Activated T-cell treated with anti-CD3 and anti-CD28 coated beads for 4 hours (primary cell): ENCODE results near the gene AQP12B.
"Not testable (repeated sequence)": the region's sequence is repeated elsewhere in the genome, so short reads cannot be mapped to it uniquely, and the experiment has no call there.

Experiments used
- DNase-seq: peaks from one replicate; pipeline ENCODE4 v3.0.0-alpha.2; 2020

Gene AQP12B, protein sequence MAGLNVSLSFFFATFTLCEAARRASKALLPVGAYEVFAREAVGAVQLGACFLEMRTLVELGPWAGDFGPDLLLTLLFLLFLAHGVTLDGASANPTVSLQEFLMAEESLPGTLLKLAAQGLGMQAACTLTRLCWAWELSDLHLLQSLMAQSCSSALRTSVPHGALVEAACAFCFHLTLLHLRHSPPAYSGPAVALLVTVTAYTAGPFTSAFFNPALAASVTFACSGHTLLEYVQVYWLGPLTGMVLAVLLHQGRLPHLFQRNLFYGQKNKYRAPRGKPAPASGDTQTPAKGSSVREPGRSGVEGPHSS

DNA sequence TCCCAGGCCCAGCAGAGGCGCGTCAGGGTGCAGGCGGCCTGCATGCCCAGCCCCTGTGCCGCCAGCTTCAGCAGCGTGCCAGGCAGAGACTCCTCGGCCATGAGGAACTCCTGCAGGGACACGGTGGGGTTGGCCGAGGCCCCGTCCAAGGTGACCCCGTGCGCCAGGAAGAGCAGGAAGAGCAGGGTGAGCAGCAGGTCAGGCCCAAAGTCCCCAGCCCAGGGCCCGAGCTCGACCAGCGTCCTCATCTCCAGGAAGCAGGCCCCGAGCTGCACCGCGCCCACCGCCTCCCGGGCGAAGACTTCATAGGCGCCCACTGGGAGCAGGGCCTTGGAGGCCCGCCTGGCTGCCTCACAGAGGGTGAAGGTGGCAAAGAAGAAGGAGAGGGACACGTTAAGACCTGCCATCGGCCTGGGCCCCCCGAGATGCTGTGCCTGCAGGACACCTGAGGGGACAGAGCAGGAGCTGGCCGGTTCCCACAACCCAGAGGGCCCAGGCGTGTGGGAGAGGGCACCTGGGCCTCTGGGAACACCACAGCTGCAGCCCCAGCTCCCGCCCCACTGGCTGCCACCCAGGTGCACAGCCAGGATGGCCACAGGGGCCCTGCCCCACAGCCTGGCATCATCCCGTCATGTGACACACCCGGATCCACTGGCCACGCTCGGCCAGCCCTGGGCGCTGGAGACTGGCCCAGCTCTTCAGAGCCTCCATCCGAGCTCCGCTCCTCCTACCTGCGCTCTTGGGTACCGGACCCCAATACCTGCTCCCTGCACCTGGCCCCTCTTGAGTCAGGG, at the start of gene AQP12B:
AQP12B (minus strand) TSS at position 455 of the 794 bp plus-strand sequence; CDS start at position 407, 48 bp downstream.
- DNase-seq: not testable (repeated sequence)

DNA sequence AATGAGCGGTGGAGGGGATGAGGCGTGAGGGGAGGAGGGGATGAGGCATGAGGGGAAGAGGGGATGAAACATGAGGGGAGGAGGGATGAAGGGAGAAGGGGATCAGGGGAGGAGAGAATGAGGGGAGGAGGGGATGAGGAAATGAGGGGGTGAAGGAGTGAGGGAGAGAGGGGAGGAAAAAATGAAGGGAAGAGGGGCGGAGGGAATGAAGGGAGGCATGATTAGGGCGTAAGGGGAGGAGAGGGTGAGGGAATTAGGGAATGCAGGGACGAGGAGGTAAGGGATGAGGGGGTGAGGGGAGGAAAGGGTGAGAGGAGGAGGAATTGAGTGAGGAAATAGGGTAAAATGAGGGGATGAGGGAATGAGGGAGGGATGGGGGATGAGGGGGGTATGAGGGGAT, 49.5 kb upstream of the AQP12B start:
- no peak for DNase-seq

DNA sequence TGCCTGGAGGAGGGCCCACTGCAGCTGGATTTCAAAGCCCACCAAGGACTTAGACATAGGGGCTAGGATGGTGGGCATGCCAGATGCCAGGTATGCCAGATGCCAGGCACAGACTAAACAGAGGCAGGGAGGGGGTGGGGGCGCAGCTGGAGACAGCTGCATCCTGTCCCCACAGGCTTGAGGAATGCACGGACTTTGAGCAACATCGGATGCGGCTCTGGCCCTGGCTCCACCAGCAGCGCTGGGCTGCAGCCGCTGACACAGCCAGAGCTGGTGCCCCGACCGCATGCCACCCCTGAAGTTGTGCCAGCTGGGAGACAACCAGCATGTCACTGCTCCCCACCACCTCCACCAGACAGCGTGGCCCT, 48.5 kb upstream of the AQP12B start:
- no peak for DNase-seq

DNA sequence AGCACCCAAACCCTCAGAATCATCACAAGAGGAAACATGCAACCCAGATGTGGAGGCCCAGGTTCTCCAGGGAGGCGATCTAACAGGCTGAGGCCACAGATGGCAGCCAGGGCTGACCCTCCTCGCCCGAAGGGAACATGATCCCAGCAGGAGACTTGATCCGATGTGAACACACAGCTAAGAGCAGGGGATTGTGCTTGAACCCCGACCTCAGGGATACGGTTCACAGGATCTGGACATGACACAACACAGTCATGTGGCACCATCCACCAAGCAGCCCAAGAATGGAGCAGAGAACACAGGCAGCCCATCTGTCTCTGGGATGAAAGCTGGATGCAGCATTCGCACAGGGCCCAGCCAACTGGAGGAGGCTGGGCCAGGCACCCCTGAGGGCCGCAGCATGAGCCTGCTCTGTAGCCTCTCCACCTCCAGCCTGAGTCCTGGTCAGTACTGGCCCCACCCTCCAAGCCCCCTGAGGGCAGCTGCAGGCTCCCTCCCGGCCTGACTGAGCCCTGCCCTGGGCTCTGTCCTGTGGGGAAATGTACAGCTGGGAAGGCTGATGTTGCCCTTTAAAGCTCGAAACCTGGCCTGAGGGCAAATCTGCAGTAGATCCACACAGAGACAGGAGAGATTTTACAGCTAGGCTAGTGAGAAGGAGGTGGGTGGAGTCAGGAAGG, 48.0 kb upstream of the AQP12B start:
- no peak for DNase-seq

DNA sequence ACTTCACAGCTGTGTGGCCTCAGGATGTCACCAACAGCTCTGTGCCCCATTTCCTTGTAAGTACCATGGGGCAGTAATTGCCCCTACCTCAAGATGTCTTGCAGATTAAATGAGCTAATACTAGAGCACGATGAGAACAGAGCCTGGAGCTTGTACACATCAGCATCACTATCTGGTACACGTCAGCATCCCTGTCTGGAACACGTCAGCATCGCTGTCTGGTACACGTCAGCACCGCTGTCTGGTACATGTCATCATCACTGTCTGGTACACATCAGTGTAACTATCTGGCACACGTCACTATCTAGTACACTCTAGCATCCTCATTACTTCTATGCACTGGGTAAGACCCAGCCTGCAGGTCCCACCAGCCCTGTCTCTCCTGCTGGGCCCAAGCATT, 46.1 kb upstream of the AQP12B start:
- DNase-seq: no peak

DNA sequence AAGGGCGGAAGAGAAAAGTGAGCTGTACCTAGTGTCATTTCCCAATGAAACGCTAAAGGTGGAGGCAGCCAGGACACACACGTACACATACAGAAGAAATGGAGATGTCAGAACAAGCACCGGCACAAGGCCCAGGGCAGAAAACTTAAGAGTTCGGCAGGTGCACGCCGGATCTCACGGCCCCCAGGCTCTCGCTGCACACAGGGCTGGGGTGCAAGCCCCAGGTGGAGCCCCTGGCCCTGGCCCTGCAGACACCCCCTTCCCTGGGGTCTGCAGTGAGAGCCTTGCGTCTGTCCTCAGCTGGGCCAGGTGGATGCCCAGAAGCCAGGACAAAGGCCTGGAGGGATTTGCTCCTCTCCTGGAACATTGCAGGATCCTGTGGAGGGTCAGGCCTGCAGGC, 45.7 kb upstream of the AQP12B start:
- DNase-seq: no peak

DNA sequence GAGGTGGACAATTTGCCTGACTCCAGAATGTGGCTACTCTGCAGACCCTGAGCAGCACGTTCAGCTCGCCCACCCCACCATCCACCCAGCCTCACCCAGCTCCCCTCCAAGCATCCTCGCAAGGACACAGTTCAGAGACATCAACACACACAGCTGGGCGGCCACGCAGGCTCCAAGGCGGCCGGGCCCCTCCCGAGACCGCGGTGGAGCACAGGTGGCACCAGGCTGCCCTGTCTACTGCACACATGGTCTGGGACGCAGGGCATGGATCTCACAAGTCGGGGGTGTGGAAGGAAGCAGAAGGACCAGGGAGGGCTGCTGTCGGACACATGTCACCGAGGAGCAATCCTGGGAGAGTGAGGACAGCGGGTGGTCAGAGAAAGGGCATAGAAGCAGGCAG, 45.2 kb upstream of the AQP12B start:
- DNase-seq: no peak

DNA sequence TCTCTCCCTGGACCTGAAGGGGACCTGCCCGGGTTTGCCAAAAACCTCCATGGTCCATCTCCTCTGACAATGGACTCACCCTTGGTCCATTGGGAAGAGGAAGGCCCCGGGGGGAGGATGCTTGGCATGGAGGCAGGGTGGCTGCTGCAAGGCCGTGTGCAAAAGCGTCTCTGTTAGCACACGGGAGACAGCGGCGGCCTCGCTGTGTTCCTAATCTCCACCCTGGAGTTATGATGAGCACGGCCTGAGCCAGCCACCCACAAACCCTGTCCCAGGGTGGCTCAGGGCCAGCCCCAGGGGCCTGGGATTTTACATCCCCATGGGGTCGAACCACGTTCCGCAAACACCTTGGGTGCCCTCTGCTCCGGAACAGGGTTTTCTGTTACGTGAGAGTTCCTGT, 44.8 kb upstream of the AQP12B start:
- no peak for DNase-seq

DNA sequence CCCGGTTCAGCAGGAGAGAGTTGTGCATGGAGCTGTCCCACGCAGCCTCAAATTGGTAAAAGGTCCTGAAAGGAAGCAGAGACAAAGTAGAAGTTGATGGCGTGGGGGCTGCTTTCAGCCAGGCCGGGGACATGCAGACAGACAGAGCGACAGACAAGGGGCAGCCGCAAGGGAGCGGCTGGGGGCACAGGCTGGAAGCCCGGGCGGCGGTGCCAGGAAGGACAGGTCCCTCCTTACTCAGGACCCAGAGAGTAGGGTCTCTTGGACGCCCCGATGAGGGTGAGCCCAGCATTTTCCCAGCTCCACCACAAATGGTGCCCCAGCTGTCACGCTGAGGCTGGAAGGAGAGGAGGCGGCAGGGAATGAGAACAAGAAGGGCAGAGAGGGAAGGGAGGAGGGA, 44.2 kb upstream of the AQP12B start:
- DNase-seq: no peak

DNA sequence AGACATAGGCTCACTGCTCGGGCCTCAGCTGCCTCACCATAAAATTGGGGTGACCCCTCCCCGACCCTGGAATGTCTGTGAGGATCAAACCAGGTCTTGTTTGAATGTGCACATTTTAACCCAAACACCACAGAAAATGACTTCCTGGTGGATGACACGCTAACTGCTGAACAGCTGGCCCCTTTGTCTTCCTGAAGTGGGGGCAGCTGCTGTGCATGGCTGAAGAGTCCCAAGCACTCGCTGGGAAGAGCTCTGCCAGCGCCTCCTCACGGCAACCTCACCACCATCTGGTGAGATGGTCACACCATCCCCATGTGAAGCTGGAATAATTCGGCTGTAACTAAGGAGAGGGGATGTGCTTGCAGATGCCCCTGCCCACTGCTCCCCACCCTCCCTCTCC, 43.0 kb upstream of the AQP12B start:
- DNase-seq: no peak

DNA sequence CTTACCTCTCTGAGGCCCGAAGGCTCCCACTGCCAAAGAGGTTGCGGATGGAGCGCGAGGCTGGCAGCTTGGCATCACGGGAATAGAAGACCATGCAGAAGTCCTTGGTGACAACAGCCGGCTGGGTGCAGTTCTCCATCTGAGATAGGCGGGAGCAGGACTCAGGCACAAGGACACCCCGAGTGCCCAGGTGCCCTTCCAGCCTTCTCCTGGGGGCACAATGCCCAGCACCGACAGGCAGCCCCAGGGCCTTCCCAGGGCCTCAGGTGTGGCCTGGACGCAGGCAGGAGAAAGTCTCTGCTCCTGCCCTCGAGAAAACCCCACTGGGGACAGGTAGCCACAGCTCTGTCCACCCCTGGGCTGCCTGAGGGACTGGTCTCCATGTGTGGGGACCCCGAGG, 42.6 kb upstream of the AQP12B start:
- no peak for DNase-seq

DNA sequence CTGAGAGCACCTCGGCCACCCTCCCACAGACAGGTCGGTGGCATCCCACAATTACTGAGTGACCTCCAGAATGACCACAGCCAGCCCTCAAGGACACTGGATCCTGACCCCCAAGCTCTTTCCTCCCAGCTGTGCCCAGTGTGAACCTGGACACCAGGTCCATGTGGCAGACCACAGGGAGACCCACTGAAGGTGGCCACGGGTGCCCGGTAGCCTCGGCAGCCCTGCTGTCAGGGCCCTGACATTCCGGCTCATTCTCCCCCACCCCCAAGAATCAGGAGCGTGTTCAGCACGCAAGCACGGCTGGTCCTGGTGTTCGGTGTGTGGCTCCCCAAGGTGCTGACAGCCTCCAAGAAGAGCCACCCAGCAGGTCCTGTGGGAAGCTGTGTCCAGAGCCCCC, 41.7 kb upstream of the AQP12B start:
- DNase-seq: no peak

DNA sequence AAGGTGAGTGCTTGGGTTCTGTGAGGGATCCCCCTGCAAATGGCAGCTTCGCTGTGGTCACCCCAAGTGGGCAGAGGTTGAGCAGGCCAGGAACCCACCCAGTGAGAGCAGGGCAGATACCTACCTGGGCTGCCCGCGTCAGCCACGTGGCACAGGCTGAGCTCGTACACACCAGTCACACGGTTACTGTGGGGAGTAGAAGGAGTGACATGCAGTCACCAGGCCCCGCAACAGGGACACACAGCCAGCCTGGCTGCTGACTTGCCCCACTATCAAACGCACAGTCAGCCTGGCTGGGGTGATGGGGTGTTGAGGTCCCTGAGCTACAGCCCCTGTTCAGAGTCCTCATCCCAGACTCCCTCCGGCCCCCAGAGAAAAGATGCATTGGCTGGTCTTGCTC, 41.2 kb upstream of the AQP12B start:
- no peak for DNase-seq

DNA sequence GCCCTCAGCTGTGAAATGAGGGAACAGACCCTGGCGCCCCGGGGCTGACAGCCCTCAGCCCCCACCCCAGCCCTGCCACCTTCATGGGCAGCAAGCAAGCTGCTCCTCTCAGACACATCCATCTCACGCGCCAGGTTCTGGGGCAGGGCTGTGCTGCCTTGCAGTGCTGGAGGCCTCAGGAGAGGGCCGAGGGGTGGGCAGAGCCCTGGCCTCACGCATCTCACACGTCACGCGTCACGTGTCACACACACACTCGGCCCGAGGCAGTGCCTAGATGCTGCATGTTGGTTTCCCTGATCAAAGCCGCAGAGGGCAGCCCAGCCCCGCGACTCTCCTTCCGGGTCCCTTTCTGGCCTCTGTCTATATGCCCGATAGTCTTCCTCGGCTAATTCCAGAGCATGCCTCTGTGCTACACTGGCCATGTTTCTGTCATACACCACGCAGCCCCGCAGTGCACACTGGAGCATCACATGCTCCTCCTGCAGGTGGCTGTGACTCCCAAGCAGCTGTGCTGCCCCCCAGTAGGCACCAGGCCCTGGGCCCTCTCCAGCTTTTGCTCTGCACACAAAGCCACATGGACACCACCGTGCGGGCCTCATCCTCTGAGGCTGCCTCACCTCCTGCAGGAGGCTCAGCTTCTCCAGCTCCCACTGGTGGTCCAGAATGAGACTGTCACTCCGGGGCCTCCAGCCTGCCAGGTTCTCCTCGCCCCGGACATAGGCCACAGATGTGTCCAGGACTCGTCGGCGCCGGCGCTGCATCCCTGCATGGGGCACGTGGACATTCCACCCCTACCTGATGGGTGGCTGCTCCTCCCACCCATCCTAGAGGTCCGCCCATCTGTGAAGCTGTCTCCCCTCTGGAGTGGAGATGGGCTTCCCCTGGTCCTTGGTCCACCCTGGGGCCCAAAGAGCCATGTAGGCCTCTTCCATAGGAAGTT, 40.4 kb upstream of the AQP12B start:
- no peak for DNase-seq

DNA sequence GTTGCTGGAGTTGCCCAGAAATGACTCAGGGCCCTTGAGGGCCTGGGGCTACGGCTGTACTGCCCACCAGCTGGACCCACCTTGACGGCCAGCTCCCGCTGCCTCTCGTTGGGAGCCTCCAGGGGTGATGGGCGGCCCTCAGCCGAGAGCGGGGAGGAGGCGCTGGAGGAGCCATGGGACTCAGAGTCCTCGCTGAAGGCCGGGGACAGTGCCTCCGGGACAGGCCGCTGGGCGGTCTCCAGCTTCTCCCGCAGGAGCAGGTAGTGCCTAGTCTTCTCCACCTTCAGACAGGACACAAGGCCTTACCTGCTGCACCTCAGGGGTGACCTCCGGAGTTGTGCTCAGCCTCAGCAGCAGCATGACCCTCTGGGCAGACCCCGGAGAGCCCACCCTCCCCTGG, 39.7 kb upstream of the AQP12B start:
- DNase-seq: no peak

DNA sequence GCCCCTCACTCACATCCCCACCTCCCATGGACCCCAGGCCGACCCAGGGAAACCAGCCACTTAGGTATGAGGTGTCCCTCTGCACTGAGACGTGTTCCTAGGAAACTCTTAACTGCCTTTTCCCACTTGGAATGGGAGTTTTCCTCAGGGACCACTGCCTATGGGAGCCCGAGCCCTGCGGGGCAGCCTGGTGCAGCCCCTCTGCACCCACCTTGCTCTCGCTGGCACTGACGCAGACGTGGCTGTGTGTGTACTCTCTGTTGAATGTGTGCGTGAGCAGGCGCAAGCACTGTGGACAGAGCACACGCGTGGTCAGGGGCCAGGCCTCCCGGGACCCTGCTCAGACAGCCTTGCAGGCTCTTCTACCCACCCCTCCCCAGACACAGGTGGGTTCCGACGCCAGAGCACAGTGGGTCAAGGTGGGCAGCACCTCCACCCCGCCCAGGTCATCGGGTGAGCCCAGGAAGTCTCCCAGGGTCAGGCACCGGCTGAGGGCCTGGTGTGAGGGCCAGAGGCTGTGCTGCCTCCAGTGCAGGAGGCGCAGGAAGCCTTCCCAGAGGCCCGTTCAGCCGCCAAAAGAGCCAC, 39.0 kb upstream of the AQP12B start:
- no peak for DNase-seq

DNA sequence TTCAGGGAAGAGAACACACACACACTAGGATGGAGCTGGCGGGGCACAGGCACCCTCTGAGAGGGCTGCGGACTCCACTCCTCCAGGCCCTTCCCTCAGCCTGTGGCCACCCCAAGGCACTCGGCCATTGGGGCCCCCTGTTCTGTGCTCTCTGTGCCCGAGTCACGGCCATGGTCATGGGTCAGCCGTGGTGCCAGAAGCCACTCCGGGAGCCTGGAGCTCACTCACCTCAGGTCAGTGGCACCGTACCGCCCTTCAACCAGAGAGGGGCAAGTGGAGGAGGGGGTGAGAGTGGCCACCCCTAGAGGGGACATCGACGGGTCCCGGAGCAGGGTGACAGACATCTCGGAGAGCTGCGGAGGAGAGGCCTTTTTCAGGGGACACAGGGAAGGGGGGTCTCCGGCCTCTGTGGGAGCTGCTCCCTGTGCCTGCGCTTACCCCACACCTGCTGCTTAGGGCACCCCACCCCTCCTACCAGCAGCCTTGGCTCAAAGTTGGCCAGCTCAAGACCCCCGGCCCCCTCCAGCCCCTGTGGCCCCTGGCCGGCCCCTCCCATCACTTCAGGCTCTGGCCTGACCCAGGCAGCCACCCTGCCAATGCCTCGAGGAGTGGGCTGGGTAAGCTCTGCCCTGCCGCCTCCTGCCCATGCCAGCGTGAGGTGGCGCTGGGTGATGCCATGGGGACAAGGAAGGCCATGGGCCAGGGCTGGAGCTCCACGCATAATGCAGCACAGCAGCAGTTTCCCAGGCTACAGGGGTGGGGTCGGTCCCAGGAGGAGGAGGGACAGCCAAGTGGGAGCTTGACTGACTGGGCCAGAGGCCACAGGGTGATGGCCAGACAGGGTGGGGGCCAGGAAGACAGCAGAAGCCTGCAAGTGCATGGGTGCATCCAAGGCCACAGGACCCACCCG, 38.3 kb upstream of the AQP12B start:
- DNase-seq: no peak

DNA sequence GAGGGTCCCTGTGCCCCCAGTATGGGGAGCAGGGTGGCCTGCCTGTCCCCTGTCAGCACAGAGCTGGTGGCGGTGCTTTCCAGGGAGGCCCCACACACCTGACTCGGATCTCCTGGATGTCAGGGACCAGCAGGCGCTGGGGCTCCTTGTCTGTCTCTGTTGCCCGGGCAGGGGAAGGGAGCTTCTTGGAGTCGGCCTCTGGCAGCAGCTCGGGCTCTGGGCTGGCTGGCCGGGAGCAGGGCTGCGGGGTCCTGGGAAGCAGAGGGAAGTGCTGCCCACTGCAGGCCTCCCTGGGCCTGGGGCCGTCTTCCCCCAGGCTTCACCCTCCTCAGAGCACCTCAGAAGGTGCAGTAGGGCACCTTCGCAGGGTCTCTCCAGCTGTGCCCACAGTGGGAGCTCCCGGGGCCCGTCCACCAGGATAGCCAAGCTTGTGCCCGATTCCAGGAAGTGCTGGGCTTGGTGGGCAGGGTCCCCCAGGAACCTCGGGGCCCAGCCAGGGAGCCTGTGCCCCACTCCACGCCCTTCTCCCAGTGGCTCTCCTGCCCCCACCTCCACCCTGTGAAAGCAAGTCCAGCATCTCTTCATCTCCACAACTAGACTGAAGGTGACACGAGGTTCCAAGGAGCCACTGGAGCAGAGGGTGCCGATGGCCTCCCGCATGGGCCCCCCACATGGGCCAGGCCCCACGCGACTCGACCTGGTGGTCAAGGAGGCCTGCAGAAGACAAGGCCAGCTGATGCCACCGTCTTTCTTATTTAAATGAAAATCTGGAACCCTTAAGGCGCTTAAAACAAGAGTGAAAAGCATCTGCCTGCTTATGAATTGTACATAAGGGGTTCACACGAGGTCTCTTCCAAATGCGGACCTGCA, 37.2 kb upstream of the AQP12B start:
- DNase-seq: no peak

DNA sequence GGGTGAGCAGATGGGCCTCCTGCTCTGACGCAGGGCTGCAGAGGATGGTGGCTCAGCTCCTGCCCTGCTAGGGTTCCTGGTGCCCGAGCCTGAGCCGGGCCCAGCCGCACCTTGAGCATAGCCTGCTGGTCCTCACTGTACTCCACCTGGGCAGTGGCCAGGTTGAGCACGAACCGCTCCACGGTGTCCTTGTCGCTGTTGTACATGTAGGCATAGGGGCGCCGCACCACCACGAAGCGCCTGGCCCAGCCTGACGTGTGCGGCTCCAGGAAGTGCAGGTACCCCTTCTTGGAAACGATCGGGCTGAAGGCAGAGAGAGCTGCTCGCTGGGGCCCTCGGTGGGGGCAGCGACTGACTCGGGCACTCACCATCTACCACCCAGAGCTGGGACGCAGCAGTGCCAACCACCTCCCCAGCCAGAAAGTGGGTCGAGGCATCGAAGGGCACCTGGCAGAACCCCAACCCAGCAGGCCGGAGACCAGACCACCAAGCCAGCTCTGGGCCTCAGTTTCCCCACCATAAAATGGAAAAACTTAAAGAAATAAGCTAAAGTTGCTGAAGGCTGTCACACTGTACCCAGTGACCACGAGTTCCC, 36.3 kb upstream of the AQP12B start:
- DNase-seq: no peak
